HL-60/S4 (cell line): Measurements from ENCODE around the gene JAGN1.
"Not testable (repeated sequence)": the region's sequence is repeated elsewhere in the genome, so short reads cannot be mapped to it uniquely, and the experiment has no call there.

Experiments
- in situ Hi-C: fragments of 300-500 bp; cut with MboI; formaldehyde crosslinking; loops from 2 replicates; pipeline ENCODE4 v1.14.3; 2022; ENCODE audit warnings: low sequenced_read_pairs

JAGN1 gene

GRCh38 chr3:9897408-9898372, 7.3 kb downstream of the JAGN1 start:
- in situ Hi-C loops, result no loop called here

- in situ Hi-C loops, result no loop called here
Observed at GRCh38 chr3:9898467-9899241, 8.2 kb downstream of the JAGN1 start.

- in situ Hi-C loops, result no loop called here
Observed at GRCh38 chr3:9899289-9899791, 8.9 kb downstream of the JAGN1 start.

DNA sequence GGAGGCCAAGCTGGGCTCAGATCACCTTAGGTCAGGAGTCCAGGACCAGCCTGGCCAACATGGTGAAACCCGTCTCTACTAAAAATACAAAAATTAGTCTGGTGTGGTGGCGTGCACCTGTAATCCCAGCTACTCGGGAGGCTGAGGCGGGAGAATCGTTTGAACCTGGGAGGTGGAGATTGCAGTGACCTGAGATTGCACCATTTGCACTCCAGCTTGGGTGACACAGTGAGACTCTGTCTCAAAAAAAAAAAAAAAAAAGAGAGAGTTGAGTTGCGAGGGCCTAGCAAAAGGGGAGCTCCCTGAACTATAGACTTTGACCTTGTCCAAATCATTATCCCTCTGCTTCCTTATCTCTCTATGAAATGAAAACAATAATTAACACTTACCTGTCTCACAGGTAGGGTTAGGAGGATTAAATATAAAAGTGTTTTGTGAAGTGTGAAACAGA, 10.6 kb downstream of the JAGN1 start:
- in situ Hi-C loops, result not testable (repeated sequence)

- in situ Hi-C loops, result no loop called here
Observed at GRCh38 chr3:9901967-9902366, 11.6 kb downstream of the JAGN1 start.

- in situ Hi-C loops, result no loop called here
Observed at GRCh38 chr3:9902372-9903237, 12.2 kb downstream of the JAGN1 start, which contains the start of gene IL17RE. TSS of gene IL17RE (plus strand) at chr3:9902848. CDS start at chr3:9902933, 85 bp downstream.

- in situ Hi-C loops, result no loop called here
Observed at GRCh38 chr3:9903238-9903624, 12.8 kb downstream of the JAGN1 start.

DNA sequence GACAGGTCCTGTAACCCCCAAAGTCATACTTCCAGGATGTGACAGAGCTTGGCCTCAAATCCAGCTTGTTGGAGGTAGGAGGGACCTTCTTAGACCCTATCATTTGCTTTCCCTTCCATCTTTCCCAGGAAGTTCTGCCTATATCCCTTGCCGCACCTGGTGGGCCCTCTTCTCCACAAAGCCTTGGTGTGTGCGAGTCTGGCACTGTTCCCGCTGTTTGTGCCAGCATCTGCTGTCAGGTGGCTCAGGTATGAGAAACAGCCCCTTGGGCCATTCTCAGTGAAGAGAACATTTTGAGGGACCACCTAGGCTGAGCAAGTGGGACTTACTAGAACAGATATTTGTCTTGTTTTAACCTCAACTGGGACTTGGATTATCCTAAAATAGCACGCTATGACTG, 13.5 kb downstream of the JAGN1 start:
- in situ Hi-C loops, result no loop called here

DNA sequence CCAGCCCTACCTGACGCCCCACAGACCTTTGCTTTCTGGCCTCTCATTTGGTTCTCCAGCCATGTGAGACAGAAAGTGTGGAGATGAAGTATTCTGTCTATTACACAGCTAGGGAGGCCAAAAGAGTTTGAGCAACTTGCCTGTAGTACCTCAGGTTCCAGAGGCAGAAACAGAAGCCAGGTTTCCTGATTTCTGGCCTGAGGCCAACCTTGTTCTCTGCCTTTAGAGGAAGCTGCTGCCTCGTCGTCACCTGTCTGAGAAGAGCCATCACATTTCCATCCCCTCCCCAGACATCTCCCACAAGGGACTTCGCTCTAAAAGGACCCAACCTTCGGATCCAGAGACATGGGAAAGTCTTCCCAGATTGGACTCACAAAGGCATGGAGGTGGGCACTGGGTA, 16.1 kb downstream of the JAGN1 start:
- in situ Hi-C loops, result no loop called here

GRCh38 chr3:9908286-9908685, 17.9 kb downstream of the JAGN1 start:
- in situ Hi-C loops, result no loop called here

- in situ Hi-C loops, result no loop called here
Observed at GRCh38 chr3:9909221-9910013, 19.0 kb downstream of the JAGN1 start.

- in situ Hi-C loops, result no loop called here
Observed at GRCh38 chr3:9911863-9912262, 21.5 kb downstream of the JAGN1 start.

- in situ Hi-C loops, result no loop called here
Observed at GRCh38 chr3:9912294-9912935, 22.0 kb downstream of the JAGN1 start.

- in situ Hi-C loops, result no loop called here
Observed at GRCh38 chr3:9913601-9914000, 23.2 kb downstream of the JAGN1 start.

- in situ Hi-C loops, result no loop called here
Observed at GRCh38 chr3:9914011-9914410, 23.6 kb downstream of the JAGN1 start.

- in situ Hi-C loops, result no loop called here
Observed at GRCh38 chr3:9914559-9915253, 24.3 kb downstream of the JAGN1 start.

DNA sequence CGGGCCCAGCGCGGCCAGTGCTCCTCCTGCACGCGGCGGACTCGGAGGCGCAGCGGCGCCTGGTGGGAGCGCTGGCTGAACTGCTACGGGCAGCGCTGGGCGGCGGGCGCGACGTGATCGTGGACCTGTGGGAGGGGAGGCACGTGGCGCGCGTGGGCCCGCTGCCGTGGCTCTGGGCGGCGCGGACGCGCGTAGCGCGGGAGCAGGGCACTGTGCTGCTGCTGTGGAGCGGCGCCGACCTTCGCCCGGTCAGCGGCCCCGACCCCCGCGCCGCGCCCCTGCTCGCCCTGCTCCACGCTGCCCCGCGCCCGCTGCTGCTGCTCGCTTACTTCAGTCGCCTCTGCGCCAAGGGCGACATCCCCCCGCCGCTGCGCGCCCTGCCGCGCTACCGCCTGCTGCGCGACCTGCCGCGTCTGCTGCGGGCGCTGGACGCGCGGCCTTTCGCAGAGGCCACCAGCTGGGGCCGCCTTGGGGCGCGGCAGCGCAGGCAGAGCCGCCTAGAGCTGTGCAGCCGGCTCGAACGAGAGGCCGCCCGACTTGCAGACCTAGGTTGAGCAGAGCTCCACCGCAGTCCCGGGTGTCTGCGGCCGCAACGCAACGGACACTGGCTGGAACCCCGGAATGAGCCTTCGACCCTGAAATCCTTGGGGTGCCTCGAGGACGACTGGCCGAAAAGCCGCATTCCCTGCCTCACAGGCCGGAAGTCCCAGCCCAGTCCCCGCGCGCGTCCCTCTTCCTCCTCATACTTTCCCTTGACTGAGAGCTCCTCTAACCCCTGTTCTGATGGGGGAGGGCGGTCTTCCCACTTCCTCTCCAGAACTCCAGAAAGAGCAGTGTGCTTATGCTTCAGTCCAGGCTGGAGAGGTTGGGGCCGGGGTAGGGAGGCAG, 25.1 kb downstream of the JAGN1 start:
- in situ Hi-C loops, result no loop called here

DNA sequence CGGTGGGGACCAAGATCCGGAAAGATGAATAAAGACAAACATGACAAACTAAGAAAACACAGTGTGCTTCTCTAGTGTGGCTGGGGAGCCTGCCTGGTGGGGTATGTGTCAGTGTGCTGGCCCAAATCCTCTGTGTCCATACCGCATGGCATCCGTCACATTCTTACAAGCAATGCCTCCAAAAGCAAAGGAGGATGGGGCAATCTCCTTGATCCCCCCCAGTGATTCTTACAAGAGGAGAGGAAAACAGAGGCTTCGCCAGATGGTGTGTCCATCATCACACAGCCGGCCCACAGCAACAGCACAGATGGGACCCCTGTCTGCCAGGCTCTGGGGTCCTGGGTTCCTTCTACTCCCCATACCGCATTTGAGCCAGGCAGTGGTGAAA, 25.9 kb downstream of the JAGN1 start:
- in situ Hi-C loops, result no loop called here
